OCI-LY3 (cell line): ENCODE results near the gene PDE4D.

Experiments used
- CTCF ChIP-seq: fragments of 200-600, 300-600 bp; sonication (generic); IDR thresholded peaks from 2 replicates; pipeline ENCODE4 v1.5.1; 2014; ENCODE audit warnings: antibody characterized with exemption, low read length, low read depth
- EZH2phosphoT487 ChIP-seq: fragments of 200-600 bp; shearing (Covaris generic); IDR thresholded peaks from 2 replicates; pipeline ENCODE4 v1.6.1; 2018; ENCODE audit warnings: antibody characterized with exemption, mixed run types, low read depth

GRCh38 chr5:59276325-59276675 lies 617.2 kb downstream of the PDE4D start:
- TF ChIP-seq CTCF, result no peak
- TF ChIP-seq EZH2phosphoT487, result no peak
